Endothelial cell (in vitro differentiated cells): ENCODE measurements around the gene ME2. TPM values are rescaled to one million over a fixed set of nuclear protein-coding genes. Genes with fewer than 3 reads are reported as not detected.
"Not testable (repeated sequence)": the region's sequence is repeated elsewhere in the genome, so short reads cannot be mapped to it uniquely, and the experiment has no call there.

Experiments used
- DNase-seq: peaks from one replicate; pipeline ENCODE4 v3.0.0; 2021; ENCODE audit warnings: low spot score
- H3K27ac Mint-ChIP-seq: one replicate; pipeline ENCODE4 v1.8.0; 2021; ENCODE audit warnings: mixed read lengths, inconsistent platforms; ENCODE audit not compliant: unreplicated experiment
- H3K27me3 Mint-ChIP-seq: one replicate; pipeline ENCODE4 v1.8.0; 2021; ENCODE audit warnings: mild to moderate bottlenecking, moderate library complexity, mixed read lengths, inconsistent platforms; ENCODE audit not compliant: unreplicated experiment
- H3K36me3 Mint-ChIP-seq: one replicate; pipeline ENCODE4 v1.8.0; 2021; ENCODE audit warnings: mild to moderate bottlenecking, low read depth, mixed read lengths, inconsistent platforms; ENCODE audit not compliant: unreplicated experiment
- H3K4me1 Mint-ChIP-seq: one replicate; pipeline ENCODE4 v1.8.0; 2021; ENCODE audit warnings: mild to moderate bottlenecking, mixed read lengths, inconsistent platforms; ENCODE audit not compliant: unreplicated experiment
- H3K4me3 Mint-ChIP-seq: one replicate; pipeline ENCODE4 v1.8.0; 2021; ENCODE audit warnings: mild to moderate bottlenecking, mixed read lengths, inconsistent platforms; ENCODE audit not compliant: unreplicated experiment
- H3K9me3 Mint-ChIP-seq: one replicate; pipeline ENCODE4 v1.8.0; 2021; ENCODE audit warnings: mixed read lengths, inconsistent platforms; ENCODE audit not compliant: unreplicated experiment
- CTCF ChIP-seq: fragments of 200-600 bp; sonication (generic); IDR thresholded peaks from one replicate; pipeline ENCODE4 v1.5.0; 2021; ENCODE audit warnings: antibody characterized with exemption; ENCODE audit not compliant: unreplicated experiment
- long read RNA-seq: library from polyadenylated mRNA; unstranded; transcript quantifications from one replicate; pipeline ENCODE4 v2.0.0, GENCODE V29; 2020; ENCODE audit not compliant: unreplicated experiment
- total RNA-seq: library from RNA; stranded (reverse); fragmentation: NEBNext Ultra II Directional; extraction: Animal tissue kit (Norgen Biotek cat#: 25700); gene quantifications from one replicate; pipeline ENCODE4 v1.2.1, GENCODE V29; 2021; ENCODE audit not compliant: unreplicated experiment

ME2 gene
- 41.9 TPM for total RNA-seq
- long read RNA-seq, full-length matches to known transcripts, result 21 of 24 reads
- long read RNA-seq, partial matches to known transcripts, result 1 of 24 reads
- long read RNA-seq, other reads (novel, unspliced or antisense), result 2 of 24 reads

- H3K27me3 Mint-ChIP-seq, result peaks cover 14% of the 10 kb centered on the region
- peak within 1 kb of the TSS; percentile 85 for H3K27ac Mint-ChIP-seq
- H3K4me1 Mint-ChIP-seq, result peaks cover 31% of the 10 kb centered on the region
- peak within 1 kb of the TSS; percentile 99 for H3K4me3 Mint-ChIP-seq
- no peak for TF ChIP-seq CTCF
- DNase-seq, result peak; percentile 97
- H3K36me3 Mint-ChIP-seq, result no peaks in the 10 kb centered on the region
- H3K9me3 Mint-ChIP-seq, result no peaks in the 10 kb centered on the region
These were observed at the start of gene ME2 for GRCh38 chr18:50878345-50879301. ME2 (plus strand) TSS chr18:50879118; CDS start chr18:50895821, 16,703 bp downstream.

GRCh38 chr18:50829644-50830043 lies 49.3 kb upstream of the ME2 start:
- H3K36me3 Mint-ChIP-seq, result no peaks in the 10 kb centered on the region
- peaks cover 8% of the 10 kb centered on the region for H3K4me1 Mint-ChIP-seq
- no peak for TF ChIP-seq CTCF
- no peak overlapping the region for H3K27ac Mint-ChIP-seq
- no peaks in the 10 kb centered on the region for H3K9me3 Mint-ChIP-seq
- H3K27me3 Mint-ChIP-seq, result peaks cover 4% of the 10 kb centered on the region
- DNase-seq, result no peak
- no peak overlapping the region for H3K4me3 Mint-ChIP-seq

DNA sequence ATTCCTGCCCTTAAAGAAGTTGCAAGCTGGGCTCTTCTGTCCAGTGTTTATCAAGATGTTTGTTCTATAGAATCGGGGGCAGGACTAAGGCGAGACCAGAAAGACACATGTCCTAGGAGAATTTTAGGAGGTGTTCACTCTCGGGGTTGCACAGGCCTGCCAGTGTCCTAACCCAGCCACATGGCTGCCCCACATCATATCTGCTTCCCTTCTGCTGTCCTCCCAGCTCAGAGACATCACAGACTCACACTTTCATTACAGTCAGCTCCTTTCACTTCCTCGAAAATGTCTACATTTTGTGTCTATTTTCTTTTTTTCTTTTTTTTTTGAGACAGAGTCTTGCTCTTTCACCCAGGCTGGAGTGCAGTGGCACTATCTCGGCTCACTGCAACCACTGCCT lies 48.4 kb upstream of the ME2 start:
- Mint-ChIP-seq H3K27me3 (peaks cover 4% of the 10 kb centered on the region), H3K4me1 (peaks cover 8% of the 10 kb centered on the region), H3K9me3 (no peaks in the 10 kb centered on the region), H3K27ac (no peak overlapping the region), H3K36me3 (no peaks in the 10 kb centered on the region), H3K4me3 (no peak overlapping the region)
- no peak for DNase-seq
- no peak for TF ChIP-seq CTCF

GRCh38 chr18:50832754-50833153 lies 46.2 kb upstream of the ME2 start:
- no peak for TF ChIP-seq CTCF
- Mint-ChIP-seq H3K36me3 (no peaks in the 10 kb centered on the region), H3K27me3 (peaks cover 2% of the 10 kb centered on the region), H3K27ac (no peak overlapping the region), H3K4me1 (peaks cover 5% of the 10 kb centered on the region), H3K9me3 (no peaks in the 10 kb centered on the region), H3K4me3 (no peak overlapping the region)
- DNase-seq, result no peak

DNA sequence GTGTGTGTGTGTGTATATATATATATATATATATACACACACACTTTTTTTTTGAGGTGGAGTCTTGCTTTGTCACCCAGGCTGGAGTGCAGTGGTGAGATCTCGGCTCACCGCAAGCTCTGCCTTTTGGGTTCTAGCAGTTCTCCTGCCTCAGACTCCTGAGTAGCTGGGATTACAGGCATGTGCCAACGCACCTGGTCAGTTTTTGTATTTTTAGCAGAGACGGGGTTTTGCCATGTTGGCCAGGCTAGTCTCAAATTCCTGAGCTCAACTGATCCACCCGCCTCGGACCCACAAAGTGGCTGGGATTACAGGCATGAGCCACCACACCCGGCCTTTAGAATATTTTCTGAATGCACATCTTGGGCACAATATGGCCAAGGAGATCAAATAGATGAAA lies 45.4 kb upstream of the ME2 start:
- not testable (repeated sequence) for H3K36me3 Mint-ChIP-seq, H3K27me3 Mint-ChIP-seq, DNase-seq, H3K9me3 Mint-ChIP-seq, H3K4me3 Mint-ChIP-seq, H3K4me1 Mint-ChIP-seq, H3K27ac Mint-ChIP-seq
